Testis (tissue), 3 donors: ENCODE measurements around the gene RNF220. TPM values are rescaled to one million over a fixed set of nuclear protein-coding genes. Genes with fewer than 3 reads are reported as not detected.
A peak's percentile ranks its signal among the peaks of the same experiment; 100 is the strongest.

Experiments
- DNase-seq: peaks from one replicate; pipeline ENCODE4 v3.0.0-alpha.2; 2019
- H3K27ac ChIP-seq, 2 donors: fragments of 200-600 bp; sonication (generic); one replicate each; pipeline ENCODE4 v1.5.1; 2019
- H3K27me3 ChIP-seq: fragments of 200-600 bp; sonication (generic); one replicate; pipeline ENCODE4 v1.5.1; 2019
- H3K36me3 ChIP-seq: fragments of 200-600 bp; sonication (generic); one replicate; pipeline ENCODE4 v1.5.1; 2017; ENCODE audit warnings: low read depth; ENCODE audit errors: missing control alignments
- H3K4me1 ChIP-seq: fragments of 200-600 bp; sonication (generic); one replicate; pipeline ENCODE4 v1.5.1; 2019
- H3K4me3 ChIP-seq, 2 donors: fragments of 200-600 bp; sonication (generic); one replicate each; pipeline ENCODE4 v1.5.1; 2017 to 2019
- H3K9me3 ChIP-seq: fragments of 200-600 bp; sonication (generic); one replicate; pipeline ENCODE4 v1.5.1; 2017
- CTCF ChIP-seq, 3 experiments: fragments of 450-650 bp in 2 of 3; fragments of 200-600 bp in 1 of 3; sonication (generic) in 1 of 3; IDR thresholded peaks; one replicate each; pipeline ENCODE4 v1.5.1; 2016 to 2019; ENCODE audit warnings: antibody characterized with exemption in 3 of 3, mild to moderate bottlenecking in 2 of 3, moderate library complexity in 1 of 3
- POLR2A ChIP-seq: fragments of 450-650 bp; IDR thresholded peaks from one replicate; pipeline ENCODE4 v1.6.1; 2017; ENCODE audit warnings: antibody characterized with exemption, mild to moderate bottlenecking, moderate library complexity
- WGBS, 2 donors: methylation state at CpG; one replicate each; pipeline ENCODE4 v1.1.5; 2018; 5-methylcytosine and 5-hydroxymethylcytosine counted together
- intact Hi-C: fragments of 100-400 bp; cut with DNase I; formaldehyde crosslinking; loops from one replicate; pipeline ENCODE4 v1.15.1; 2023; ENCODE audit warnings: low total_unique reads
- polyA plus RNA-seq: library from polyadenylated mRNA; stranded (reverse); fragments of 350-450 nt; fragmentation: Illumina TruSeq; extraction: RNeasy Lipid Tissue Mini Kit (QIAGEN cat#74804); gene quantifications from one replicate; pipeline ENCODE4 v1.2.3, GENCODE V29; 2014; ENCODE audit warnings: low read depth, low replicate concordance; ENCODE audit not compliant: insufficient read depth
- total RNA-seq, 2 donors: library from RNA; depleted of rRNA; stranded (reverse); fragments of >200 nt; gene quantifications; one replicate each; pipeline ENCODE4 v1.2.3, GENCODE V29; 2016

The RNF220 gene
- total and polyA plus RNA-seq, 3 donors from 2014 or later = 99.3 to 148 (median 126) TPM

- TF ChIP-seq POLR2A (no peak), CTCF (IDR thresholded peaks at IDR 0.05) (no peak)
- no peaks in the 10 kb centered on the region for H3K27me3 ChIP-seq
- 53 to 80% methylated on average over 27 of the region's 27 CpGs for WGBS, 2 donors
- no peak overlapping the region for H3K27ac ChIP-seq
- H3K4me1 ChIP-seq = peaks cover 7% of the 10 kb centered on the region
- H3K36me3 ChIP-seq = no peaks in the 10 kb centered on the region
- intact Hi-C loops = no loop called here
- DNase-seq = peak; percentile 62
- H3K4me3 ChIP-seq = no peak overlapping the region
- H3K9me3 ChIP-seq = no peaks in the 10 kb centered on the region
Observed at GRCh38 chr1:44637702-44638411, 232.8 kb downstream of the RNF220 start.

GRCh38 chr1:44640200-44640853, 235.3 kb downstream of the RNF220 start:
- no peak overlapping the region for H3K4me3 ChIP-seq
- H3K27ac ChIP-seq = no peak overlapping the region
- H3K9me3 ChIP-seq = no peaks in the 10 kb centered on the region
- H3K36me3 ChIP-seq = no peaks in the 10 kb centered on the region
- peaks cover 5% of the 10 kb centered on the region for H3K4me1 ChIP-seq
- 90 to 91% methylated on average over 24 of the region's 24 CpGs for WGBS, 2 donors
- intact Hi-C loops = no loop called here
- H3K27me3 ChIP-seq = no peaks in the 10 kb centered on the region
- no peak for DNase-seq
- TF ChIP-seq POLR2A (no peak), CTCF (IDR thresholded peaks at IDR 0.05) (no peak)

- no peak overlapping the region for H3K4me3 ChIP-seq
- H3K27ac ChIP-seq = no peak overlapping the region
- intact Hi-C loops = no loop called here
- H3K9me3 ChIP-seq = no peaks in the 10 kb centered on the region
- no peaks in the 10 kb centered on the region for H3K36me3 ChIP-seq
- TF ChIP-seq CTCF (IDR thresholded peaks at IDR 0.05) (no peak), POLR2A (no peak)
- no peak for DNase-seq
- 67 to 76% methylated on average over 12 of the region's 12 CpGs for WGBS, 2 donors
- H3K4me1 ChIP-seq = peaks cover 5% of the 10 kb centered on the region
- no peaks in the 10 kb centered on the region for H3K27me3 ChIP-seq
Observed at GRCh38 chr1:44641126-44642102, 236.4 kb downstream of the RNF220 start.

- no peaks in the 10 kb centered on the region for H3K27me3 ChIP-seq
- no peaks in the 10 kb centered on the region for H3K9me3 ChIP-seq
- peaks cover 5% of the 10 kb centered on the region for H3K4me1 ChIP-seq
- H3K36me3 ChIP-seq = no peaks in the 10 kb centered on the region
- no peak overlapping the region for H3K4me3 ChIP-seq
- intact Hi-C loops = no loop called here
- 93 to 100% methylated on average over 2 of the region's 2 CpGs for WGBS, 2 donors
- no peak overlapping the region for H3K27ac ChIP-seq
- DNase-seq = no peak
- no peak for TF ChIP-seq POLR2A
- TF ChIP-seq CTCF (IDR thresholded peaks at IDR 0.05) = no peak
Observed at GRCh38 chr1:44642255-44642654, 237.2 kb downstream of the RNF220 start.
